ENCODE data around the gene ULK2.
"Not testable (repeated sequence)": the region's sequence is repeated elsewhere in the genome, so short reads cannot be mapped to it uniquely, and the experiment has no call there.

ULK2 gene

DNA sequence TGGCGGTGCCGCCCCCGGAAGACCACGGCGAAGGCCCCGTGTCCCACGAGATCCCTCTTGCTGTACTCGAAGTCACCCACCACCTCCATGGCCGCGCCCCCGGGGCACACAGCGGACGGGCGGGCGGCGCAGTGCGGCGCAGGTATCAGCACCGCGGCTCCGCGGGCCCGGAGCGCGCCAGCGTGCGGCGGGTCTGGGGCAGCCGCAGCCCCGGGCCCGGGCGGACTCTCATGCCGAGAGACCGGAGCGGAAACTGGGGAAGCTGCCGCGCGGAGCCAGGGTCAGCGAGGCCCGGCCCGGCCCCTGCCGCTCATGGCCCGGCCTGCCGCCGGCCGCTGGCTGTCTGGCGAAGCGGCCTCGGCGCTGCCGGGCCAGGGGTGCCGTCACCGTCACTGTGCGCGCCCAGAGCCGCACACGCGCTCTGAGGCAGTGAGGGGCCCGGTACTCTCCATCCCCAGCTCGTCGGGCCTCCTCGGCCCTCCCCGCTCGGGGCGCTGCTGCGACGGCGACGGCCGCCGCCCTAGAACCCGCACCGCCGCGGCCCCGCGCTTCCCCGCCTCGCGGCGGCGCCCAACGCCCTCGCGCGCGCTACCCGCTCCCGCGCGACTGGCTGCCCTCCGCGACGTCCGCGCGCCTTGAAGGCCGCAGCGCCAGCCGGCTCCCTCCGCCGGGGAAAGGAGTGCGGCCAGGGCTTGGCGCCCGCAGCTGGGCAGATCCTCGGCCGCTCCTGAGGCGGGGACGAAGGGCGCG lies at the start of gene ULK2:
ULK2 (minus strand) TSS at position 608 of the 750 bp plus-strand sequence; CDS start at position 89, 519 bp downstream.
- peak; percentile 76 for DNase-seq

DNA sequence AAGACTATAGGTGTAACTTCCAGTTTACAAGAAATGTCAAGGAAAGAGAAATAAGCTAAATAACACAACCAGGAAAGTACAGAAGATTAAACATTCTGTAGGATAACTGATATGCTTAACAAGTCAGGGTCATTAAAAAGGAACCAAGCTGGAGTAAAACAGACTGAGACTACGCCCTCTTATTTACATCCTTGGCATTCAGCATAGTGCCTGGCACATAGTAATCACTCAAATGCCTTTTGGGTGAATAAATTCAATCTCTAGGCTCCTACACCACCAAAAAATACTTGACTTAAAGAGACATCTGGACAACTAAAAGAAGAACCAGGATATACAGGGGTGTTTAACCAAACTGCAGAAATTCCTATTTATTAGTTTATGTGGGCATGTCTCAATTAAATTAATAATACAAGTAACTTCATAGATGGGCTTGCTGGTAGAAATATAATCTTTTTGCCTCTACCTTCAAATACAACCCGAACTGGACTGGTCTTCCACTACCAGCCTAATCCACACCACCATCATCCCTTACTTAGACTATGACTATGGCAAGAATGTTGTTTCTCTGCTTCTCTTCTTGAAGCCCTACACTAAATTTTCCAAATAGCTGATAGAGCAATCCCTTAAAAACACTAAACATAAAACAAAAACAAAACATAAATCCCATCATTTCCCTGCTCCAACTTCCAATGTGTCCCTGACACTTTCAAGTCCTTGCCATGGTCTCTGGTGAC lies 47.7 kb upstream of the ULK2 start:
- DNase-seq: no peak

- no peak for DNase-seq
Observed at GRCh38 chr17:19911033-19911432, 43.3 kb upstream of the ULK2 start.

DNA sequence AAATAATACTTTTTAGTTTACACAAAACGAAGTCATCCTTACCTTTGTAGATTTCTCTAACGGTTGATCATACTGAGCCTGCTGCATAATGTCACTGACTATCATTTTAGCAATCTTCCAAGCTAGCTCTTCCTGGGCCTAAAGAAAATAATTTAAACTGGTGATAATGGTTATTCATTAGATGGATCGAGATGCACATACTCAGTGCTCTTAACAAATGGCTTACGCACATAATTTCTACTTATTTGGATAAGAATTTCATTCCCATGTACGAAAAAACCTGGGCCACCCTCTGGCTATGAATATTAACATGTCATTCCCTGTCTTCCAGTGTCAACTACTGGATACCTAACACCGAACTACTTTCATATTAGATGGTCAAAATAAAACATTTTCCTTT lies 41.4 kb upstream of the ULK2 start:
- no peak for DNase-seq

DNA sequence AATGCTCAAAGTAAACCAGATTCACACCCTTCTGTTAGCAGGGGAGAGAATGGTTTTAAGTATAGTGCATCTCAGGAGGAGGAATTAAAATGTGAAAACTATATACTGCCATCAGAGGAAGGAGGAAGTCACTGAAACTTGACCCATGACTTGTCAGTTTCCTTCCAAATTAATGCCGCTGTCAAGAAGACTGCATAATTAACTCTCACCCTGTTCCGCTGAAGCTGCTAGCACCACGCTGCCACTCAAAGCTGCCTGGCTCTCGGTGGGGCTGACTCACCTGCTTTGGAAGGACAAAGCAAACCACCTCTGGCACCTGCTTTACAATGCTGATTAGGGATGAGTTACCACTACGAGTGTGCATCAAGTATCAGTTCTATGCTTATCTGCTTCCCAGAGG lies 37.8 kb upstream of the ULK2 start:
- DNase-seq: no peak

DNA sequence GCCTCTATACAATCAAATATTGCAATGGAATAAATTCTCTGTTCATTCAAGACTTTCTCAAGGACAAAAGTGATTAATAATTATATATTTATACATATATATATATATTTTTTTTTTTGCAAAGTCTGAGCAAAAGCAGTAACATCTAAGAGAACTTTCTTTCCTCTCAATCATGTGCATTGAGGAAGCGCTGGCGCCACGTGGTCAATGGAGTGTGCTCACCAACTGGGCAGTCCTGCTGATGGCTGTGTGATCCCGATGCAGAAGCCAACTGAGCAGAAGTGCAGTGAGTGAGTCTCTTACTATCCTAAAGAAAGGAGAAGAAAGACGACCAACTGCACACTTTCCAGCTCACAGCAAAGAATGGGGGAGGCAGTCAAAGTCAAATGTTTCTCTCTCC lies 37.2 kb upstream of the ULK2 start:
- no peak for DNase-seq

GRCh38 chr17:19904412-19904811 lies 36.7 kb upstream of the ULK2 start:
- no peak for DNase-seq

DNA sequence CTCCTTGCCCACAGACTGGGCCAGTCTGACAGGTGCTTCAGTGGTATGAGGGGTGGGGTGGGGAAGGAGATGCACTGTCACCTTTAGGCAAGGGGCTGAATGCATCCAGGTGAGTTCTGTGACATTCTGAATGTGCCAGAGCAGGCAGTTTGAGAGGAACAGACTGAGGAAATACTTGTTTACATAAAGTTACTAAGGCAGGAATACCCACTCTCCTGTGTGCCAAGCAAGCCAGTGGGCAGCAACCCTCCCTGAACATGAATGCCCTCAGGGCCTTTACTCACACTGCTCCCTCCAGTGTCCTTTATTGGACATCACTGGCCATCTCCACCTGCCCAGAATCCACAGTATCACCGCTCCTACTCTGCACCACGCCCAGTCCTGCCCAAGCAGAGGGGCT lies 33.1 kb upstream of the ULK2 start:
- DNase-seq: no peak

GRCh38 chr17:19897903-19898302 lies 30.2 kb upstream of the ULK2 start:
- no peak for DNase-seq

DNA sequence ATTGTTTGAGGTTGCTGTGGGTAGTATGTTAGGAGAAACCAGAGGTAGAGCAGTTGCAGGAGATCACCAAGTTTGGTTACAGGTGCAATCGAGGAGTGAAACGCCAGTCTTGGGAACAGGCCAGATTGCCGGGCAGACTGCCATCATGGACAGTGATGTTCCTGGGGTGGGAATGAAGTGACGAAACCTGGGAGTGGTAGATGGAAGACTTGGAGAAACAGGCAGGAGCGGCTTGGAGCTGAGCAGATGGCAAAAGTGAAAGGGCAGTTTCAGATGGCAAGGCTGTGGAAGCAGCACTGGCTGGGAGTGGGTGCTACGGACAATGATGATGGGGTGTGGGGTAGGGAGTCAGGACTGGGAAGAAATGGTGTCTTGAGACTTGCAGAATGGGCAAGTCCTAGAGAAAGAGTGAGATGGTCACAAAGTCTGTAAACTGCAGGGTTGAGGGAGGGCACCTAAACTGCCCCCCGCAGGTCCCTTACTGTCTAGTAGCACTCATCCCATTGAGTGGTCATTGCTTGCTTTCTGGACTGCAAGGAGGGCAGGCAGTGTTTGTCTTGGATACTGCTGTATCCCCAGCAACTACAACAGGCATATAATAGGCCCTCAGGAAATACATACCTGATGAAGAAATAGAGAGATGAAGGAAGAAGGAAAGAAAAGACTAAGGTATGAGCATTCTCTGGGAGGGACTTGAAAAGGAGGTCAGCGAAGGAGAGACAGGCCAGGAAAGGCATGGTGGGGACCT lies 29.5 kb upstream of the ULK2 start:
- DNase-seq: peak; percentile 21

GRCh38 chr17:19896679-19897078 lies 28.9 kb upstream of the ULK2 start:
- DNase-seq: no peak

- not testable (repeated sequence) for DNase-seq
Observed at GRCh38 chr17:19890554-19890953, 22.8 kb upstream of the ULK2 start.

DNA sequence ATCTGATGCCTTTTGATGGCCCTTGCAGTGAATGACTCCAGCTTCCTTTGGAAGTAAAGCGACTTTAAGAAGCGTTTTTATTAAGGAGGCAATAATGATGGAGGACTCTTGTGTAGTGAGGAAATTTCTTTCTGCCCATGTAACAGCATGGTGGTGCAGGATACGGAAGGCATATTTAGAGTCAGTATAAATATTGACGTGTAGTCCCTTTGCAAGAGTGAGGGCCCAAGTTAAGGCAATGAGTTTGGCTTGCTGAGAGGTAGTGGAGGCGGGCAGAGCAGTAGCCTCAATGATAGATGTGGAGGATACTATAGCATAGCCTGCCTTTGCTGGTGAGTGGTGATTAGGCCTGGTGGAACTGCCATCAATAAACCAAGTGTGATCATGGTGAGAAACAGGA lies 22.3 kb upstream of the ULK2 start:
- not testable (repeated sequence) for DNase-seq

DNA sequence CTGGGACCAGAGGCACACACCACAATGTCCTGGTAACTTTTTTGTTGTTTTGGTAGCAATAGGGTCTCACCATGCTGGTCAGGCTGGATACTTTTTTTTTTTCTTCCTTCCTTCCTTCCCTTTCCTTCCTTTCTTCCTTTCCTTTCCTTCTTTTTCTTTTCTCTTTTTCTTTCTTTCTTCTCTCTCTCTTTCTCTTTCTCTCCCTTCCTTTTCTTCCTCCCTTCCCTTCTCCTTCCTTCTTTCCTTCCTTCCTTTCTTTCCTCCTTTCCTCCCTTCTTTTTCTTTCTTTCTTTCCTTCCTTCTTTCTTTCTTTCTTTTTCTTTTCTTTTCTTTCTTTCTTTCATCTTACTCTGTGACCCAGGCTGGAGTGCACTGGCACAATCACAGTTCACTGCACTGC lies 18.4 kb upstream of the ULK2 start:
- DNase-seq: no peak

- DNase-seq: no peak
Observed at GRCh38 chr17:19883537-19884215, 15.9 kb upstream of the ULK2 start.

DNA sequence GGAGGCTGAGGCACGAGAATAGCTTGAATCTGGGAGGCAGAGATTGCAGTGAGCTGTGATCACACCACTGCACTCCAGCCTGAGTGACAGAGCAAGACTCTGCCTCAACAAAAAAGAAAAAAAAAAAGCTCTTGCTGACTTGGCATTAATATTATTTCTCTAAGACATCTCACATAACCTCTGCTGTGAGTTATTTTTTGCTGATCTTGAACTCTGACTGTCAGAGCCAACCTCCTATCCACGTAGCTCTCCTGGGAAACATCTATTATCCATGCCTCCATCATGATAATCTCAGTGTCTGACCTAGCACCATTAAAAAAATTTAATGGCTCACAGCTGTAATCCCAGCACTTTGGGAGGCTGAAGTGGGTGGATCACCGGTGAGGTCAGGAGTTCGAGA lies 12.7 kb upstream of the ULK2 start:
- DNase-seq: no peak

DNA sequence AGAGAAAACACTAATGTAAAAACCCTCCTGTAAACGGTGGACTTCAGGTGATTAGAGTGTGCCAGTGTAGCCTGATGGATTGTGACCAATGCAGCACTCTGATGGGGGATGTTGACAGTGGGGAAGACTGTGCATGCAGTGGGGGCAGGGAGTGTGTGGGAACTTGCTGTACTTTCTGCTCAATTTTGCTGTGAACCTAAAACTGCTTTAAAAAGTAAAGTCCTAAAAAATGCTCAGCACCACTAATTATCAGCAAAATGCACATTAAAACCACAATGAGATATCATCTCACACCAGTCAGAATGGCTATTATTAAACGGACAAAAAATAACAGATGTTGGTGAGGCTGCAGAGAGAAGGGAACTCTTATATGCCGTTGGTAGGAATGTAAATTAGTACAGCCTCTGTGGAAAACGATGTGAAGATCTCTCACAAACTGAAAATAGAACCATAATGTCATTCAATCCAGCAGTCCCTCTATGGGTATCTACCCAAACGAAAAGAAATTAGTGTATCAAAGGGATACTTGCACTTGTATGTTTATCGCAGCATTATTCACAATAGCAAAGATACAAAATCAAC lies 9.7 kb upstream of the ULK2 start:
- no peak for DNase-seq

DNA sequence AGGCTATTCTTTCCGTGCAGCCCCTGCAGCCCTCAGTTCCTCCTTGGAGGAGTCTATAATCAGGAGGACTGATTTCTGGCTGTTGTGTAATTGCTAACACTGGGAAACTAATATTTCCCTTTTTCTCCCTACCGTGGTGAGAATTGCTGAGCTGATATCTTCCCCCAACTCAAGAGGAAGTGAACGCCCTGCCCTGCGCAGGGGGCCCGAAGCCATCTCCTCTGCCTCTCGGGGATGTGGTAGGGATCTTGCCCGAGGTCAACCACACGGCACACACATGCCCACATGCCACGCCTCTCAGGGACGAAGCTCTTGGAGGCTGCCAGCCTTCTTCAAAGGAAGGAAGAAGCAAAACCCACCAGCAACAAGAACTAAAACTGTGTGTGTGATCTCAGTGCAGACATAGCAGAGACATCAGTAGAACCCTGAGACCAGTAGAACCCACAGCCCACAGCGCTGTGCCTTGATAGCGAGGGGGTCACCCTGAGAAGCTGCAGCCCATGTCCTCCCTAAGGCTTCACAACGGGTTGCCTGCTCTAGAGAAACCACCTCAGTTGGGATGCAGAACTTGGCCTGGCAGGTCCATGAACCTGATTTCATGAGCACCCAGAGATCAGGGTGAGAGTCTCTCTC lies 8.9 kb upstream of the ULK2 start:
- DNase-seq: peak; percentile 52

DNA sequence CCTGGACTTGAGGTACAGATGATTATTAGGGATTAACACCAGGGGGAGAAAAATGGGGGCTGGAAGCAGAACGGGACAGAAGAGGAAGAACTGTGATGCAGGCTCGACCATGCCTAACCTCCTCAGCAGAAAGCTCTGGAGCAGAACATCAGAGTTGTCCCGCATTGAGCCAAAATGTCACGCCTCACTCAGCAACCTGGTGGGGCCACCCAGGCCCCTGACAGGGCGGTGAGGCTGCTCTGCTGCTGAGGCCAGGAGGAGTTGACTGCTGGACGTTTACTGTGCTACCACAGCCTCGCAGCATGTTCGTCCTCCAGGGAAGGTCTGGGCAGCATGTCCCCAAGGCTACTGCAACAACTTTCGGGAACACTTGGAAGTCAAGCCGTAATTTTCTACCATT lies 6.5 kb upstream of the ULK2 start:
- DNase-seq: no peak

DNA sequence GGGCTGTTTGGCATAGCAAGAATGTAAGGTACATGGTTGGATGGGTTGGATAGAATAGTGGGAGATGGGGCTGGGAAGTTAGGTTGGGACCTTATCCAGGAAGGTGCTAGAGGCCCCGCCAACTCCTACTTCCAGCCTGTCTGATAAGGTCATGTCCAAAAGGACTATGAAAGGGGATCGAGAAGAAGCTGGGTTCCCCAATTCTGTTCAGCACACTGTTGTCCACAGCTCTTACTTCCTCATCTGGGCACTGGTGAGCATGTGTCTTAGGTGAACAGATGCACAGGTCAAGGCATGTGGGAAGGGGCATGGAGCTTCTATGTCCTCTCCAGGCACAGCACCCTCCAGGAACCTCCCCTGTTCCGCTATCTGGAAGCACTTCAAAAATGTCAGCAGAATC lies 5.6 kb upstream of the ULK2 start:
- DNase-seq: no peak

GRCh38 chr17:19868079-19868395 lies 301 bp upstream of the ULK2 start:
- no peak for DNase-seq

DNA sequence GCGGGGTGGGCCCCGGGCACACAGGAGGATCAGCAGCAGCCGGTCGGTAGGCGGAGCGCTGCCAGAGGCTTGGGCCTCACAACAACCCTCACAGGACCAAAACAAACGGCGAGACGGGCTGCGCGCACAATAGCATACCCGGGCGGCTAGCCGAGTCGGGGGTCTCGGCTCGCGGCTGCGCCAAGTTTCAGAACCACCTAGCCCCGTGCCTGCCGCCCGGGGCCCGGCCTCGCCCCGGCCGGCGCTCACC lies 732 bp downstream of the ULK2 start:
- peak; percentile 76 for DNase-seq

GRCh38 chr17:19865021-19865420 lies 2.7 kb downstream of the ULK2 start:
- no peak for DNase-seq

Measured in femur (tissue), 1 donor.